ENCODE measurements around the gene CUX1. TPM values are rescaled to one million over a fixed set of nuclear protein-coding genes. Genes with fewer than 3 reads are reported as not detected.

CUX1 gene
- total RNA-seq, 1 experiment from 2014 or later = 64.3 TPM

- TF ChIP-seq CDX4 (CRISPR knock-in tag; IDR thresholded peaks at IDR 0.05; ENCODE audit: borderline replicate concordance) = no peak
- no peak for TF ChIP-seq ZNF317 (CRISPR knock-in tag; IDR thresholded peaks at IDR 0.05; ENCODE audit: borderline replicate concordance, low read depth)
- TF ChIP-seq NFYB (CRISPR knock-in tag; conservative IDR thresholded peaks at IDR 0.05; ENCODE audit: low read depth) = no peak
- TF ChIP-seq ZNF263 (CRISPR knock-in tag; IDR thresholded peaks at IDR 0.05; ENCODE audit: low read depth) = no peak
- no peak for TF ChIP-seq ATF2 (CRISPR knock-in tag; IDR thresholded peaks at IDR 0.05; ENCODE audit: borderline replicate concordance, low read depth)
- TF ChIP-seq ATF6 (CRISPR knock-in tag; IDR thresholded peaks at IDR 0.05) = no peak
- no peak for TF ChIP-seq ZNF671 (CRISPR knock-in tag; IDR thresholded peaks at IDR 0.05)
- no peak for TF ChIP-seq FOXK1 (CRISPR knock-in tag; IDR thresholded peaks at IDR 0.05)
Observed at GRCh38 chr7:102253066-102253972, 435.9 kb downstream of the CUX1 start (continued).

GRCh38 chr7:102253973-102254370 lies 436.5 kb downstream of the CUX1 start:
- no peak for ATAC-seq
- peaks cover 20% of the 10 kb centered on the region for H3K4me1 Mint-ChIP-seq
- ChIA-PET CTCF (no interaction called here), POLR2A (no interaction called here)
- H3K9me3 Mint-ChIP-seq = no peaks in the 10 kb centered on the region
- DNase-seq (ENCODE audit: low spot score) = no peak
- no peak overlapping the region; the same call in 1 of the 2 replicates for H3K27ac Mint-ChIP-seq
- TF ChIP-seq FOXK1 (CRISPR knock-in tag; IDR thresholded peaks at IDR 0.05) = no peak
- TF ChIP-seq TEAD1 (CRISPR knock-in tag; IDR thresholded peaks at IDR 0.05) = no peak
- no peak for TF ChIP-seq ESRRA (CRISPR knock-in tag; IDR thresholded peaks at IDR 0.05; ENCODE audit: borderline replicate concordance)
- TF ChIP-seq AR (CRISPR knock-in tag; IDR thresholded peaks at IDR 0.05) = no peak
- TF ChIP-seq IRF2 (CRISPR knock-in tag; IDR thresholded peaks at IDR 0.05; ENCODE audit: borderline replicate concordance, low read depth) = no peak
- TF ChIP-seq MYBL2 (CRISPR knock-in tag; IDR thresholded peaks at IDR 0.05) = no peak
- no peak for TF ChIP-seq PRRX2 (CRISPR knock-in tag; IDR thresholded peaks at IDR 0.05)
- TF ChIP-seq ZNF532 (CRISPR knock-in tag; IDR thresholded peaks at IDR 0.05; ENCODE audit: borderline replicate concordance) = no peak
- TF ChIP-seq USF2 (CRISPR knock-in tag; IDR thresholded peaks at IDR 0.05) = no peak
- no peaks in the 10 kb centered on the region for H3K27me3 Mint-ChIP-seq (ENCODE audit: low read depth)
- no peak overlapping the region for H3K4me3 Mint-ChIP-seq
- H3K36me3 Mint-ChIP-seq = peaks cover 8% of the 10 kb centered on the region; the same call in 1 of the 2 replicates
